Tibial artery (tissue), 4 donors: Measurements from ENCODE around the gene MDK.

Source experiments
- DNase-seq, 2 donors: peaks; one replicate each; pipeline ENCODE4 v3.0.0-alpha.2; 2019
- H3K27ac ChIP-seq, 2 donors: fragments of 200-600 bp; sonication (generic) in 1 of 2; 1 replicate in 1 of 2; 2 replicates in 1 of 2; pipeline ENCODE4 v1.5.1; 2018 to 2019; ENCODE audit warnings: mild to moderate bottlenecking in 1 of 2
- H3K27me3 ChIP-seq, 2 donors: fragments of 200-600 bp; sonication (generic) in 1 of 2; one replicate each; pipeline versions ENCODE4 v1.5.1 to v1.6.0; 2016 to 2019
- H3K36me3 ChIP-seq, 3 donors: fragments of 200-600 bp; sonication (generic) in 2 of 3; one replicate each; pipeline ENCODE4 v1.5.1; 2016 to 2019; ENCODE audit warnings: mild to moderate bottlenecking in 2 of 3
- H3K4me1 ChIP-seq, 4 donors: fragments of 200-600 bp; sonication (generic) in 2 of 4; 1 replicate in 3 of 4; 2 replicates in 1 of 4; pipeline ENCODE4 v1.5.1; 2016 to 2019
- H3K4me3 ChIP-seq, 2 donors: fragments of 200-600 bp; sonication (generic) in 1 of 2; 1 replicate in 1 of 2; 2 replicates in 1 of 2; pipeline ENCODE4 v1.5.1; 2018 to 2019; ENCODE audit warnings: mild to moderate bottlenecking in 2 of 2
- H3K9me3 ChIP-seq, 3 donors: fragments of 200-600 bp; sonication (generic) in 1 of 3; one replicate each; pipeline ENCODE4 v1.5.1; 2016 to 2019
- CTCF ChIP-seq, 2 experiments: fragments of 200-600 bp in 1 of 2; fragments of 450-650 bp in 1 of 2; IDR thresholded peaks; one replicate each; pipeline ENCODE4 v1.5.1; 2017 to 2019; ENCODE audit warnings: antibody characterized with exemption in 2 of 2, mild to moderate bottlenecking in 1 of 2, moderate library complexity in 1 of 2
- intact Hi-C: fragments of 100-400 bp; cut with DNase I; formaldehyde crosslinking; loops from one replicate; pipeline ENCODE4 v1.15.0; 2023; ENCODE audit warnings: low total_unique reads

MDK gene

GRCh38 chr11:46404476-46405017 lies 23.1 kb downstream of the MDK start:
- no peak for TF ChIP-seq CTCF (IDR thresholded peaks at IDR 0.05)
- Histone ChIP-seq H3K27me3 (no peaks in the 10 kb centered on the region), H3K36me3 (peaks cover 39 to 90% (median 62%) of the 10 kb centered on the region in 3 donors), H3K4me3 (no peak overlapping the region), H3K27ac (no peak overlapping the region), H3K4me1 (peaks cover 0 to 7% (median 4%) of the 10 kb centered on the region in 4 donors), H3K9me3 (no peaks in the 10 kb centered on the region)
- no peak for DNase-seq
- intact Hi-C loops, result no loop called here

- intact Hi-C loops, result no loop called here
- no peak overlapping the region for H3K4me3 ChIP-seq
- no peak for DNase-seq
- H3K9me3 ChIP-seq, result no peaks in the 10 kb centered on the region
- H3K4me1 ChIP-seq, result peaks cover 0 to 7% (median 4%) of the 10 kb centered on the region in 4 donors
- no peak for TF ChIP-seq CTCF (IDR thresholded peaks at IDR 0.05)
- no peaks in the 10 kb centered on the region for H3K27me3 ChIP-seq
- peaks cover 45 to 97% (median 73%) of the 10 kb centered on the region in 3 donors for H3K36me3 ChIP-seq
- no peak overlapping the region for H3K27ac ChIP-seq
These were observed 26.2 kb downstream of the MDK start for GRCh38 chr11:46407635-46408034.

GRCh38 chr11:46408407-46408986 lies 27.0 kb downstream of the MDK start:
- peaks cover 47 to 97% (median 73%) of the 10 kb centered on the region in 3 donors for H3K36me3 ChIP-seq
- intact Hi-C loops, result no loop called here
- TF ChIP-seq CTCF (IDR thresholded peaks at IDR 0.05), result no peak

DNA sequence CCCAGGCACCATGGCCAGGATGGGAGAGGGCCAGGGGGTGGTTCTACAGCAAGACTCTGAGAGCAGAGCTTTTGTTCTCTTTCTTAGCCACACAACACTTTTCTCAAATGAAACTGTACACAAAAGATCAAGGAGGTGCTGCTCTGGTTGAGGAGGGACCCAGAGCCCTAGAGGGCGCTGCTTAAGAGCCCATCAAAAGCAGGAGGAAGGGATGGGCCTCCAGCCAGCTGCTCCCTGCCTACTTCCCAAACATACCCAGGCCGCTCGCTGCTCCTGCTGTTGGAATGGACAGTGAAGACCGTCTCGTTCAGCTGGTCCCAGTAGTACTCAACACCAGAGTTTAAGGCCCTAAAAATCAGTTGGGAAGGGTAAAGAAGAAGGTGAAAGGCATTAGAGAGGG lies 28.6 kb downstream of the MDK start:
- H3K4me3 ChIP-seq, result no peak overlapping the region
- H3K4me1 ChIP-seq, result peaks cover 0 to 4% (median 2%) of the 10 kb centered on the region in 4 donors
- intact Hi-C loops, result no loop called here
- DNase-seq, result peak in 1 of 2 donors; percentile 53
- no peaks in the 10 kb centered on the region for H3K27me3 ChIP-seq
- H3K36me3 ChIP-seq, result peaks cover 59 to 97% (median 73%) of the 10 kb centered on the region in 3 donors
- no peaks in the 10 kb centered on the region for H3K9me3 ChIP-seq
- no peak overlapping the region for H3K27ac ChIP-seq
- no peak for TF ChIP-seq CTCF (IDR thresholded peaks at IDR 0.05)

More at GRCh38 chr11:46408407-46408986, 27.0 kb downstream of the MDK start:
- no peaks in the 10 kb centered on the region for H3K27me3 ChIP-seq
- no peak for DNase-seq
- H3K27ac ChIP-seq, result no peak overlapping the region
- H3K4me3 ChIP-seq, result no peak overlapping the region
- H3K9me3 ChIP-seq, result no peaks in the 10 kb centered on the region
- peaks cover 0 to 7% (median 4%) of the 10 kb centered on the region in 4 donors for H3K4me1 ChIP-seq

DNA sequence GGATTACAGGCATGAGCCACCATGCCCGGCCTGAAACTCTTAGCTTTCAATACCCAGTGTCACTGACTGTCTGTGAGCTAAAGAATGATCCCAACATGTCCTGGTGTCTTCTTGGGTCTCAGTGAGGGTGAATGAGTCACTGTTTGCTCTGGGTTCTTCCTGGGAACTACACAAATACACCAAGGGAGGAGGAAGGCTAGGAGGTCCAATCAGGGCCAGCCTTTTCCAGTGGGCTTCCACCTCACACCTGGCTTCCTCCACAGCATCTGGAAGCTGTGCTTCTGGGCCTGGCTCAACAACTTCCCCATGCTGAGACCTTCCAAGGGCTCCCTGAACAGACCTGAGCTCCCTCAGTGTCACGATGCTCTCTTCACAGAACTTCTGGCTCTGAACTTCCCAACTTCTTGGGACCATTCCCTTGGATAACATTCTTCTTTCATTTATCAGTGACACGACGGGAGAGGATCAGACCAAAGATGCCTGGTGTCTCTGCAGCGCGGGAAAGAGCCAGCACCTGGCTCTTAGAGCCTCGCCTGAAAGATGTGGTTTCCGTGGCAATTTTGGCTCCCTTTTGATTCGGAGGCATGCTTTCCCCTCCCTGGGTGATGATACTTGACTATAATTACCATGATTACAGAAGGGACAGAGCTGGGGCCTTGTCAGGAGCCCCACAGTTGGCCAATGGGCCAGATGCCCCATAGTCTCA lies 32.4 kb downstream of the MDK start:
- Histone ChIP-seq H3K9me3 (no peaks in the 10 kb centered on the region), H3K4me3 (no peak overlapping the region), H3K27me3 (no peaks in the 10 kb centered on the region), H3K27ac (no peak overlapping the region), H3K36me3 (peaks cover 47 to 86% (median 64%) of the 10 kb centered on the region in 3 donors), H3K4me1 (no peaks in the 10 kb centered on the region)
- no peak for DNase-seq
- intact Hi-C loops, result no loop called here
- TF ChIP-seq CTCF (IDR thresholded peaks at IDR 0.05), result no peak
